ENCODE results near the gene KCNA3. TPM values are rescaled to one million over a fixed set of nuclear protein-coding genes. Genes with fewer than 3 reads are reported as not detected.

Gene KCNA3
- total and polyA plus RNA-seq, 2 of the 8 experiments (the other 6 are each of a cell fraction or from before 2014, with no cell fraction given) = 0.95 to 1.1 TPM

GRCh38 chr1:110713221-110713620 is 38.5 kb upstream of the KCNA3 start:
- ChIA-PET CTCF (ENCODE audit: partially characterized antibody) (interaction anchor here (1.5 to 2.0 kb wide), 3 partner anchors 14 to 68 kb away, joined by 4 to 5 read pairs (median 5); no protein-coding TSS in a partner anchor), POLR2A (ENCODE audit: partially characterized antibody) (no interaction called here)
- no peak overlapping the region for H3K4me2 ChIP-seq (ENCODE audit: insufficient read depth in 1 of 2, low read depth in 2 of 2, low read length in 2 of 2)
- no peak overlapping the region for H4K91ac ChIP-seq (replicated peaks; ENCODE audit: insufficient read length, low read length)
- no peak overlapping the region for H3K56ac ChIP-seq (replicated peaks; ENCODE audit: insufficient read length, low read depth, low read length)
- no peaks in the 10 kb centered on the region for H3K36me3 ChIP-seq (ENCODE audit: control insufficient read depth in 2 of 4, insufficient read depth in 4 of 4, low read length in 3 of 4)
- H3K23ac ChIP-seq (ENCODE audit: insufficient read length) = no peak overlapping the region
- H4K5ac ChIP-seq (ENCODE audit: insufficient read length, low read depth, low read length) = no peak overlapping the region
- no peak overlapping the region for H4K8ac ChIP-seq (ENCODE audit: extremely low read depth, insufficient read depth, low read length)
- H3K9me3 ChIP-seq (ENCODE audit: insufficient read depth in 2 of 2, low read depth in 1 of 2, low read length in 1 of 2) = no peaks in the 10 kb centered on the region
- no peaks in the 10 kb centered on the region for H3K27me3 ChIP-seq (replicated peaks in 1 of 4; ENCODE audit: control insufficient read depth in 3 of 4, extremely low read depth in 1 of 4, insufficient read depth in 3 of 4, low read length in 3 of 4)
- H3K23me2 ChIP-seq (ENCODE audit: low read depth, low read length) = no peaks in the 10 kb centered on the region
- H2AFZ ChIP-seq (ENCODE audit: low read length) = no peak overlapping the region
- H3K18ac ChIP-seq (ENCODE audit: extremely low read depth, low read length) = no peak overlapping the region
- no peaks in the 10 kb centered on the region for H4K20me1 ChIP-seq (replicated peaks in 1 of 2; ENCODE audit: control insufficient read depth in 1 of 2, insufficient read depth in 2 of 2, low read length in 2 of 2)
- H2BK5ac ChIP-seq (ENCODE audit: low read depth, low read length) = no peak overlapping the region
- H2BK20ac ChIP-seq (ENCODE audit: low read length) = no peak overlapping the region
- H3K27ac ChIP-seq (ENCODE audit: low read depth, low read length) = no peak overlapping the region
- H2BK15ac ChIP-seq (ENCODE audit: low read length) = no peak overlapping the region
- DNase-seq (ENCODE audit: low read depth in 1 of 2, low spot score in 2 of 2) (no peak), FAIRE-seq (no peak)
- H3K79me2 ChIP-seq (ENCODE audit: control insufficient read depth in 1 of 2, insufficient read depth in 2 of 2, low read length in 2 of 2) = no peaks in the 10 kb centered on the region
- H3K4ac ChIP-seq (replicated peaks; ENCODE audit: insufficient read length, low read depth, low read length) = no peak overlapping the region
- H2AK5ac ChIP-seq (ENCODE audit: low read depth, low read length) = no peak overlapping the region
- no peak overlapping the region for H3K14ac ChIP-seq (ENCODE audit: insufficient read length)
- H3K79me1 ChIP-seq (ENCODE audit: low read depth, low read length) = no peaks in the 10 kb centered on the region
- no peak overlapping the region for H2BK120ac ChIP-seq (replicated peaks; ENCODE audit: low read depth, low read length)
- no peak overlapping the region for H2BK12ac ChIP-seq (ENCODE audit: low read depth, low read length)
- H3K4me1 ChIP-seq (replicated peaks in 1 of 4; ENCODE audit: control insufficient read depth in 3 of 4, insufficient read depth in 4 of 4, low read length in 3 of 4) = no peaks in the 10 kb centered on the region
- H3K4me3 ChIP-seq (ENCODE audit: extremely low read depth in 1 of 4, insufficient read depth in 2 of 4, low read depth in 3 of 4, low read length in 4 of 4) = no peak overlapping the region
- WGBS, 2 experiments (ENCODE audit: extremely low coverage in 1 of 2, insufficient coverage in 1 of 2, insufficient read length in 1 of 2, insufficient replicate concordance in 2 of 2, low coverage in 1 of 2, low lambda C conversion rate in 2 of 2, missing lambda C conversion rate in 1 of 2) = 61% methylated on average over 3 of the region's 3 CpGs; no CpG with 5 or more reads in 1 of the 2 experiments
- H3K9ac ChIP-seq (replicated peaks in 1 of 4; ENCODE audit: extremely low read depth in 1 of 4, low read depth in 3 of 4, low read length in 3 of 4) = no peak overlapping the region
- TF ChIP-seq ATF2 (IDR thresholded peaks at IDR 0.05; ENCODE audit: low read length) = no peak
- TF ChIP-seq CTCF (IDR thresholded peaks at IDR 0.05; ENCODE audit: control extremely low read depth in 1 of 3, insufficient read depth in 1 of 3, low read depth in 1 of 3, low read length in 3 of 3) = no peak
- no peak for TF ChIP-seq RFX5 (IDR thresholded peaks at IDR 0.05; ENCODE audit: borderline replicate concordance, low read depth, low read length)
- TF ChIP-seq TBP (IDR thresholded peaks at IDR 0.05; ENCODE audit: low read depth, low read length) = no peak
- no peak for TF ChIP-seq TAF1 (IDR thresholded peaks at IDR 0.05; ENCODE audit: low read depth, low read length)
- no peak for TF ChIP-seq NRF1 (IDR thresholded peaks at IDR 0.05; ENCODE audit: low read depth, low read length)
- no peak for TF ChIP-seq SP1 (IDR thresholded peaks at IDR 0.05; ENCODE audit: low read depth, low read length)
- no peak for TF ChIP-seq BRCA1 (IDR thresholded peaks at IDR 0.05; ENCODE audit: low read depth, low read length)
- no peak for TF ChIP-seq RXRA (IDR thresholded peaks at IDR 0.05; ENCODE audit: insufficient read depth, low read depth, low read length)
- TF ChIP-seq RNF2 (IDR thresholded peaks at IDR 0.05; ENCODE audit: borderline replicate concordance, low read depth, low read length, missing control alignments, poor library complexity, severe bottlenecking) = no peak
